Measurements from ENCODE around the gene SV2A. TPM values are rescaled to one million over a fixed set of nuclear protein-coding genes. Genes with fewer than 3 reads are reported as not detected.
A peak's percentile ranks its signal among the peaks of the same experiment; 100 is the strongest.

The SV2A gene
- total RNA-seq, 1 experiment from 2014 or later = 47.1 TPM

DNA sequence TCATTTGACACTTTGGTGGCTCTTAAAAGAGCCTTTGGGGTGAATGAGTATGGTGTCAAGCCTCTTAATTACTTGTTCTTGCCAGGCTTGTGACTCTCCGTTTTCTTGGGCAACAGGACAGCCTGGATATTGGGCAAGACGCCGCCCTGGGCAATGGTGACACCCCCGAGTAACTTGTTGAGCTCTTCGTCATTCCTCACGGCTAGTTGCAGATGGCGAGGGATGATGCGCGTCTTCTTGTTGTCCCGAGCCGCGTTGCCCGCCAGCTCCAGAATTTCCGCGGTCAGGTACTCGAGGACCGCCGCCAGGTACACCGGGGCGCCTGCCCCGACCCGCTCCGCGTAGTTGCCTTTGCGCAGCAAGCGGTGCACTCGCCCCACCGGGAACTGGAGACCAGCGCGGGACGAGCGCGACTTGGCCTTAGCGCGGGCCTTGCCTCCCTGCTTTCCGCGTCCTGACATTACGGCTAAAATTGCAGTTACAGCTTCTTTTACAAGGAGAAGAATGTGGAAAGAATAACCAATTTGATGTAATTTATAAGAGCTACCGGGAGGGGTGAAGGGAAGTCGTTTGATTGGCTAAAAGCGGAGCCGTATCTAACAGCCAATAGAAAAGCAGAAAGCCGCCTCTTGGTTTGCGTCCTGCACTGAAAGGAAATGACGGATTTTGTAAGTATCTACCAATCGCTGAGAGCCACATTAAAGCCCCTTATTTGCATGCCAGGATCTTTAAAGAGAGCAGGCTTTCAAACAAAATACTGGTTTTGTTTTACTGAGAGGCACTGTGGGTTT lies 30.0 kb downstream of the SV2A start (continued):
- TF ChIP-seq, protein P1, sequence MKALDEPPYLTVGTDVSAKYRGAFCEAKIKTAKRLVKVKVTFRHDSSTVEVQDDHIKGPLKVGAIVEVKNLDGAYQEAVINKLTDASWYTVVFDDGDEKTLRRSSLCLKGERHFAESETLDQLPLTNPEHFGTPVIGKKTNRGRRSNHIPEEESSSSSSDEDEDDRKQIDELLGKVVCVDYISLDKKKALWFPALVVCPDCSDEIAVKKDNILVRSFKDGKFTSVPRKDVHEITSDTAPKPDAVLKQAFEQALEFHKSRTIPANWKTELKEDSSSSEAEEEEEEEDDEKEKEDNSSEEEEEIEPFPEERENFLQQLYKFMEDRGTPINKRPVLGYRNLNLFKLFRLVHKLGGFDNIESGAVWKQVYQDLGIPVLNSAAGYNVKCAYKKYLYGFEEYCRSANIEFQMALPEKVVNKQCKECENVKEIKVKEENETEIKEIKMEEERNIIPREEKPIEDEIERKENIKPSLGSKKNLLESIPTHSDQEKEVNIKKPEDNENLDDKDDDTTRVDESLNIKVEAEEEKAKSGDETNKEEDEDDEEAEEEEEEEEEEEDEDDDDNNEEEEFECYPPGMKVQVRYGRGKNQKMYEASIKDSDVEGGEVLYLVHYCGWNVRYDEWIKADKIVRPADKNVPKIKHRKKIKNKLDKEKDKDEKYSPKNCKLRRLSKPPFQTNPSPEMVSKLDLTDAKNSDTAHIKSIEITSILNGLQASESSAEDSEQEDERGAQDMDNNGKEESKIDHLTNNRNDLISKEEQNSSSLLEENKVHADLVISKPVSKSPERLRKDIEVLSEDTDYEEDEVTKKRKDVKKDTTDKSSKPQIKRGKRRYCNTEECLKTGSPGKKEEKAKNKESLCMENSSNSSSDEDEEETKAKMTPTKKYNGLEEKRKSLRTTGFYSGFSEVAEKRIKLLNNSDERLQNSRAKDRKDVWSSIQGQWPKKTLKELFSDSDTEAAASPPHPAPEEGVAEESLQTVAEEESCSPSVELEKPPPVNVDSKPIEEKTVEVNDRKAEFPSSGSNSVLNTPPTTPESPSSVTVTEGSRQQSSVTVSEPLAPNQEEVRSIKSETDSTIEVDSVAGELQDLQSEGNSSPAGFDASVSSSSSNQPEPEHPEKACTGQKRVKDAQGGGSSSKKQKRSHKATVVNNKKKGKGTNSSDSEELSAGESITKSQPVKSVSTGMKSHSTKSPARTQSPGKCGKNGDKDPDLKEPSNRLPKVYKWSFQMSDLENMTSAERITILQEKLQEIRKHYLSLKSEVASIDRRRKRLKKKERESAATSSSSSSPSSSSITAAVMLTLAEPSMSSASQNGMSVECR (CRISPR knock-in tag; IDR thresholded peaks at IDR 0.05; ENCODE audit: borderline replicate concordance) = peak; percentile 61; the same call in 1 of the 2 replicates
- TF ChIP-seq, protein P2, sequence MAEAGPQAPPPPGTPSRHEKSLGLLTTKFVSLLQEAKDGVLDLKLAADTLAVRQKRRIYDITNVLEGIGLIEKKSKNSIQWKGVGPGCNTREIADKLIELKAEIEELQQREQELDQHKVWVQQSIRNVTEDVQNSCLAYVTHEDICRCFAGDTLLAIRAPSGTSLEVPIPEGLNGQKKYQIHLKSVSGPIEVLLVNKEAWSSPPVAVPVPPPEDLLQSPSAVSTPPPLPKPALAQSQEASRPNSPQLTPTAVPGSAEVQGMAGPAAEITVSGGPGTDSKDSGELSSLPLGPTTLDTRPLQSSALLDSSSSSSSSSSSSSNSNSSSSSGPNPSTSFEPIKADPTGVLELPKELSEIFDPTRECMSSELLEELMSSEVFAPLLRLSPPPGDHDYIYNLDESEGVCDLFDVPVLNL (CRISPR knock-in tag; IDR thresholded peaks at IDR 0.05; ENCODE audit: borderline replicate concordance, low read depth) = no peak; the same call in 1 of the 2 replicates
- TF ChIP-seq, protein P3, sequence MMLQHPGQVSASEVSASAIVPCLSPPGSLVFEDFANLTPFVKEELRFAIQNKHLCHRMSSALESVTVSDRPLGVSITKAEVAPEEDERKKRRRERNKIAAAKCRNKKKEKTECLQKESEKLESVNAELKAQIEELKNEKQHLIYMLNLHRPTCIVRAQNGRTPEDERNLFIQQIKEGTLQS (CRISPR knock-in tag; conservative IDR thresholded peaks at IDR 0.05) = no peak
- TF ChIP-seq FOXJ3 (CRISPR knock-in tag; IDR thresholded peaks at IDR 0.05; ENCODE audit: borderline replicate concordance) (no peak), SMAD4 (CRISPR knock-in tag; IDR thresholded peaks at IDR 0.05) (0 out of 2 replicates have a peak, but pooled peaks have one; percentile 13), RORB (CRISPR knock-in tag; IDR thresholded peaks at IDR 0.05) (no peak), GTF2I (CRISPR knock-in tag; conservative IDR thresholded peaks at IDR 0.05) (no peak), TP53 (CRISPR knock-in tag; IDR thresholded peaks at IDR 0.05) (peak; percentile 61; the same call in 1 of the 2 replicates), JUN (CRISPR knock-in tag; IDR thresholded peaks at IDR 0.05) (peak; percentile 65; the same call in 1 of the 2 replicates), KAT7 (CRISPR knock-in tag; IDR thresholded peaks at IDR 0.05; ENCODE audit: borderline replicate concordance) (0 out of 2 replicates have a peak, but pooled peaks have one; percentile 3), ZNF416 (CRISPR knock-in tag; IDR thresholded peaks at IDR 0.05) (peak; percentile 97), NR2C2 (CRISPR knock-in tag; IDR thresholded peaks at IDR 0.05) (no peak), OVOL2 (CRISPR knock-in tag; IDR thresholded peaks at IDR 0.05; ENCODE audit: borderline replicate concordance) (no peak; the same call in 1 of the 2 replicates), TEAD1 (CRISPR knock-in tag; IDR thresholded peaks at IDR 0.05) (peak; percentile 57; the same call in 1 of the 2 replicates), CBFB (CRISPR knock-in tag; IDR thresholded peaks at IDR 0.05; ENCODE audit: low read depth) (no peak), ZNF138 (CRISPR knock-in tag; conservative IDR thresholded peaks at IDR 0.05) (no peak), NR3C1 (CRISPR knock-in tag; conservative IDR thresholded peaks at IDR 0.05; ENCODE audit: low read depth) (no peak), ZBTB21 (CRISPR knock-in tag; IDR thresholded peaks at IDR 0.05; ENCODE audit: borderline replicate concordance) (no peak)
- TF ChIP-seq, protein P4, sequence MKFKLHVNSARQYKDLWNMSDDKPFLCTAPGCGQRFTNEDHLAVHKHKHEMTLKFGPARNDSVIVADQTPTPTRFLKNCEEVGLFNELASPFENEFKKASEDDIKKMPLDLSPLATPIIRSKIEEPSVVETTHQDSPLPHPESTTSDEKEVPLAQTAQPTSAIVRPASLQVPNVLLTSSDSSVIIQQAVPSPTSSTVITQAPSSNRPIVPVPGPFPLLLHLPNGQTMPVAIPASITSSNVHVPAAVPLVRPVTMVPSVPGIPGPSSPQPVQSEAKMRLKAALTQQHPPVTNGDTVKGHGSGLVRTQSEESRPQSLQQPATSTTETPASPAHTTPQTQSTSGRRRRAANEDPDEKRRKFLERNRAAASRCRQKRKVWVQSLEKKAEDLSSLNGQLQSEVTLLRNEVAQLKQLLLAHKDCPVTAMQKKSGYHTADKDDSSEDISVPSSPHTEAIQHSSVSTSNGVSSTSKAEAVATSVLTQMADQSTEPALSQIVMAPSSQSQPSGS (CRISPR knock-in tag; IDR thresholded peaks at IDR 0.05; ENCODE audit: borderline replicate concordance, low read depth) = no peak; the same call in 1 of the 2 replicates
- TF ChIP-seq, protein P5, sequence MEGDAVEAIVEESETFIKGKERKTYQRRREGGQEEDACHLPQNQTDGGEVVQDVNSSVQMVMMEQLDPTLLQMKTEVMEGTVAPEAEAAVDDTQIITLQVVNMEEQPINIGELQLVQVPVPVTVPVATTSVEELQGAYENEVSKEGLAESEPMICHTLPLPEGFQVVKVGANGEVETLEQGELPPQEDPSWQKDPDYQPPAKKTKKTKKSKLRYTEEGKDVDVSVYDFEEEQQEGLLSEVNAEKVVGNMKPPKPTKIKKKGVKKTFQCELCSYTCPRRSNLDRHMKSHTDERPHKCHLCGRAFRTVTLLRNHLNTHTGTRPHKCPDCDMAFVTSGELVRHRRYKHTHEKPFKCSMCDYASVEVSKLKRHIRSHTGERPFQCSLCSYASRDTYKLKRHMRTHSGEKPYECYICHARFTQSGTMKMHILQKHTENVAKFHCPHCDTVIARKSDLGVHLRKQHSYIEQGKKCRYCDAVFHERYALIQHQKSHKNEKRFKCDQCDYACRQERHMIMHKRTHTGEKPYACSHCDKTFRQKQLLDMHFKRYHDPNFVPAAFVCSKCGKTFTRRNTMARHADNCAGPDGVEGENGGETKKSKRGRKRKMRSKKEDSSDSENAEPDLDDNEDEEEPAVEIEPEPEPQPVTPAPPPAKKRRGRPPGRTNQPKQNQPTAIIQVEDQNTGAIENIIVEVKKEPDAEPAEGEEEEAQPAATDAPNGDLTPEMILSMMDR (IDR thresholded peaks at IDR 0.05) = no peak
- TF ChIP-seq, protein P6, sequence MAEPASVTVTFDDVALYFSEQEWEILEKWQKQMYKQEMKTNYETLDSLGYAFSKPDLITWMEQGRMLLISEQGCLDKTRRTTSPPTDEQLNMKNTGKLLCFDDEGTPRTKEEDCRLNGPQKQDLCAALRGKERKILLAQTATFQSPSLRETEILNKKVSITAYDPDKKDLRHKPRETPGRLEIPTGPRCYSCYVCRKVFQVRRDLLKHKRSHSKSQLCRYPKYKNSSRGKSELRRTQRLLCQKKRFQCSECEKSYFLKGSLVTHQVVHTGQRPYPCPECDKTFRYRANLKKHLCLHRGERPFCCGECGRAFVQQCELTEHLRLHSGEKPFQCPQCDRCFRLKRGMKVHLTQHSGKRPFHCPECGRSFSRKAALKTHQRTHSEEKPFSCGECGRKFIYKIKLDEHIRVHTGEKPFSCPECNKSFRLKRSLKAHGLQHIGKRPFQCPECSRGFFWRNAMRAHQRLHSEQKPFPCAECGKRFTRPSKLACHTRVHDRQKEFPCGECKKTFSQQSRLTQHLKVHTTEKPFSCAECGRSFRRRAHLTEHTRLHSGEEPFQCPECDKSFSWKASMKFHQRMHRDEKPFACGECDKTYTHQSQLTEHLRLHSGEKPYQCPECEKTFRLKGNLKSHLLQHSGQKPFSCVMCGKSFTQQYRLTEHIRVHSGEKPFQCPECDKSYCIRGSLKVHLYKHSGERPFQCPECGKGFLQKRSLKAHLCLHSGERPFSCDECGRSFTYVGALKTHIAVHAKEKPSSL (CRISPR knock-in tag; conservative IDR thresholded peaks at IDR 0.05) = peak; percentile 64
- TF ChIP-seq, protein P7, sequence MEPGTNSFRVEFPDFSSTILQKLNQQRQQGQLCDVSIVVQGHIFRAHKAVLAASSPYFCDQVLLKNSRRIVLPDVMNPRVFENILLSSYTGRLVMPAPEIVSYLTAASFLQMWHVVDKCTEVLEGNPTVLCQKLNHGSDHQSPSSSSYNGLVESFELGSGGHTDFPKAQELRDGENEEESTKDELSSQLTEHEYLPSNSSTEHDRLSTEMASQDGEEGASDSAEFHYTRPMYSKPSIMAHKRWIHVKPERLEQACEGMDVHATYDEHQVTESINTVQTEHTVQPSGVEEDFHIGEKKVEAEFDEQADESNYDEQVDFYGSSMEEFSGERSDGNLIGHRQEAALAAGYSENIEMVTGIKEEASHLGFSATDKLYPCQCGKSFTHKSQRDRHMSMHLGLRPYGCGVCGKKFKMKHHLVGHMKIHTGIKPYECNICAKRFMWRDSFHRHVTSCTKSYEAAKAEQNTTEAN (CRISPR knock-in tag; IDR thresholded peaks at IDR 0.05) = 0 out of 2 replicates have a peak, but pooled peaks have one; percentile 24
- TF ChIP-seq, protein P8, sequence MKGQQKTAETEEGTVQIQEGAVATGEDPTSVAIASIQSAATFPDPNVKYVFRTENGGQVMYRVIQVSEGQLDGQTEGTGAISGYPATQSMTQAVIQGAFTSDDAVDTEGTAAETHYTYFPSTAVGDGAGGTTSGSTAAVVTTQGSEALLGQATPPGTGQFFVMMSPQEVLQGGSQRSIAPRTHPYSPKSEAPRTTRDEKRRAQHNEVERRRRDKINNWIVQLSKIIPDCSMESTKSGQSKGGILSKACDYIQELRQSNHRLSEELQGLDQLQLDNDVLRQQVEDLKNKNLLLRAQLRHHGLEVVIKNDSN (CRISPR knock-in tag; IDR thresholded peaks at IDR 0.05) = peak; percentile 46; the same call in 1 of the 2 replicates
